HFF-Myc (cell line): ENCODE data around the gene GTPBP3.

Source experiments
- DNase-seq: peaks from one replicate; pipeline ENCODE4 v3.0.0-alpha.2; 2011; ENCODE audit warnings: low read depth; ENCODE audit errors: extremely low read depth
- H3K4me3 ChIP-seq: replicated peaks from 2 replicates; pipeline ENCODE4 v1.5.1; 2011; ENCODE audit warnings: low read depth, mild to moderate bottlenecking, control low read depth, low read length
- TF ChIP-seq, protein P1 (sequence below): IDR thresholded peaks from 2 replicates; pipeline ENCODE4 v1.5.1; 2012; ENCODE audit warnings: mild to moderate bottlenecking, low read depth, low read length, control low read depth; ENCODE audit errors: missing control alignments

The GTPBP3 gene

GRCh38 chr19:17311455-17312188 lies 25.7 kb upstream of the GTPBP3 start:
- no peak for DNase-seq
- H3K4me3 ChIP-seq: no peak overlapping the region
- TF ChIP-seq, protein P1, sequence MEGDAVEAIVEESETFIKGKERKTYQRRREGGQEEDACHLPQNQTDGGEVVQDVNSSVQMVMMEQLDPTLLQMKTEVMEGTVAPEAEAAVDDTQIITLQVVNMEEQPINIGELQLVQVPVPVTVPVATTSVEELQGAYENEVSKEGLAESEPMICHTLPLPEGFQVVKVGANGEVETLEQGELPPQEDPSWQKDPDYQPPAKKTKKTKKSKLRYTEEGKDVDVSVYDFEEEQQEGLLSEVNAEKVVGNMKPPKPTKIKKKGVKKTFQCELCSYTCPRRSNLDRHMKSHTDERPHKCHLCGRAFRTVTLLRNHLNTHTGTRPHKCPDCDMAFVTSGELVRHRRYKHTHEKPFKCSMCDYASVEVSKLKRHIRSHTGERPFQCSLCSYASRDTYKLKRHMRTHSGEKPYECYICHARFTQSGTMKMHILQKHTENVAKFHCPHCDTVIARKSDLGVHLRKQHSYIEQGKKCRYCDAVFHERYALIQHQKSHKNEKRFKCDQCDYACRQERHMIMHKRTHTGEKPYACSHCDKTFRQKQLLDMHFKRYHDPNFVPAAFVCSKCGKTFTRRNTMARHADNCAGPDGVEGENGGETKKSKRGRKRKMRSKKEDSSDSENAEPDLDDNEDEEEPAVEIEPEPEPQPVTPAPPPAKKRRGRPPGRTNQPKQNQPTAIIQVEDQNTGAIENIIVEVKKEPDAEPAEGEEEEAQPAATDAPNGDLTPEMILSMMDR: no peak

DNA sequence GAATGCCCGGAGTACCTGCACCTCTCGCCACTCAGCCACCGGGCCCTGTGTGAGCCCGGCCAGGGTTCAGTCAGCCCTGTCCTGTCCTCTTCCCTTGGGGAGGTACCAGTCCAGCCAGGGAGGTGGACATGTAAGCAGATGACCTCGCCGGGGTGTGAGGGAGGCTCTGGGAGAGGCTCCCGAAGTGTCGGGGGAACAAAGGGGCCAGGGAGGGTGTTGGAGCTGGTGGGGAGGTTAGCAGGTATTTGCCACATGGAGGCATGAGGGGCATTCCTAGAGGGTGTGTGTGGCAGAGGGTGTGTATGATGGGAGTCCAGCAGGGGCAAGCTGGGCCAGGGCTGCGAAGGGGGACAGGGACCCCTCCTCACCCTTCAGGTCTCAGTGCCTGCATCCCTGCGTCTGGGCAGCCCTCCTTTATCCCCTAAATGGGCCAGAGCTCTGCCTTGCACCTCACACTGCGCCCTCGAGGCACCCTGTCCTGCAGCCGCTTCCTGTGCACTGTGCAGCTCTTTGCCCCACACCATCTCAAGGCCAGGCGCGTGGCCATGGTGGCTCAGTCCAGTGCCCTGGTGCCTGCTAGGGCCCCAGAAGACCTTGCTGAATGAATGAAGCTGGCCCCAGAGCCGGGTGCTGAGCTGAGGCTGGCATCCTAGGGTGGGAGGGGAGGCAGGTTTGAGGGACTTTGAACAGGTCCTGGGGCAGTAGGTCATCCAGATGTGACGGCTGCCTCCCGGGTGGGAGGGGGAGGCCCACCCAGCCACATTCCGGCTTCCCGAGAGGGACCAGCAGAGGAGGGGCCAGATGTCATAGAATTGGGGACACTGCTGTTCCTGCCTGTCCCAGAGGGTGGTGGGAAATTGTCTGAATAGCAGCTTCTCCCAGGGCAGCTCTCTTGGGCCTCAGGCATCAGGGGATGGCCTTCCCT lies 24.9 kb upstream of the GTPBP3 start:
- TF ChIP-seq, protein P1: no peak
- no peak for DNase-seq
- H3K4me3 ChIP-seq: no peak overlapping the region

DNA sequence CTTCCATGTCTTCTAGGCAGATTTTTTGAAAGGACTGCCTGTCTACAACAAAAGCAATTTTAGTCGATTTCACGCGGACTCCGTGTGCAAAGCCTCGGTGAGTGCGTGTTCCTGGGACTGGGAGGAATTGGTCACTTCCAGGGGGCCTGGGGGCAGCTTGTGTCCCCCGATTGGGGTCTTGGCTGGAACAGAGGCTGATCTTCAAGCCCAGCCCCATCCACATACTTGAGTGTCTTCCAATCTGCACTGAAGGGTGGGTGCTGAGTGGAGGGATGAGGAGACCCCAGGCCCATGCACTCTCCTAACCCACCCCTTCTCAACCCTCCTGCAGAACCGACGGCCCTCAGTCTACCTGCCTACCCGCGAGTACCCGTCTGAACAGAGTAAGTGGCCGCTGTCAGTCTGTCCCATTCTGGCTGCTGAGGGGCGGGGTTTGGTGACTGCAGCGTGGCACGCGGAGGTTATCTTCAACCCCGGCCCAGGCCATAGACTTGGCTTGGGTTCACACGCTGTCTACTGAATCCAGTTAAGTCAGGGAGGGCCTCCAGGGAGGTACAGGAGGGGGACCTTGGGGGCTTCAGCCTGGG lies 23.3 kb upstream of the GTPBP3 start:
- TF ChIP-seq, protein P1: no peak
- DNase-seq: no peak

DNA sequence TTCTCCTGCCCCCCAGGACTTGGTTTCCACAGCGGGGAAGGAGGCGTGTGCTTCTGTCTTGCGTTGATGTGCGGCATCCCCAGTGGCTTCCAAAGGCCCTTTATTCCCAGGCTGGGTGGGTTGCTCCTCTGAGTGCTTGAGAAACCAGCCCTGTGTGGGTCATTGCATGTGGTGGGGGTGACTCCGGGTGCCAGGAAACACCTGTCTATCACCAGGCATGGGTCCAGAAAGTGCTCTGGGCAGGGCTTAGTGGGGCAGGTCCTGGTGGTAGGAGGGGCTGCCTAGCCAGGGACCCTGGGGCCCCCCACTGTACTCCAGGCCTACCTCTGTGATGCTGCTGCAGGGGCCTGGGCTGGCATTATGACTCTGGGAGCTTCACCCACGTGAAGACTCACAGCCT lies 18.4 kb upstream of the GTPBP3 start:
- no peak overlapping the region for H3K4me3 ChIP-seq
- TF ChIP-seq, protein P1: no peak
- DNase-seq: no peak

More for the DNA sequence above, 23.3 kb upstream of the GTPBP3 start:
- H3K4me3 ChIP-seq: no peak overlapping the region

DNA sequence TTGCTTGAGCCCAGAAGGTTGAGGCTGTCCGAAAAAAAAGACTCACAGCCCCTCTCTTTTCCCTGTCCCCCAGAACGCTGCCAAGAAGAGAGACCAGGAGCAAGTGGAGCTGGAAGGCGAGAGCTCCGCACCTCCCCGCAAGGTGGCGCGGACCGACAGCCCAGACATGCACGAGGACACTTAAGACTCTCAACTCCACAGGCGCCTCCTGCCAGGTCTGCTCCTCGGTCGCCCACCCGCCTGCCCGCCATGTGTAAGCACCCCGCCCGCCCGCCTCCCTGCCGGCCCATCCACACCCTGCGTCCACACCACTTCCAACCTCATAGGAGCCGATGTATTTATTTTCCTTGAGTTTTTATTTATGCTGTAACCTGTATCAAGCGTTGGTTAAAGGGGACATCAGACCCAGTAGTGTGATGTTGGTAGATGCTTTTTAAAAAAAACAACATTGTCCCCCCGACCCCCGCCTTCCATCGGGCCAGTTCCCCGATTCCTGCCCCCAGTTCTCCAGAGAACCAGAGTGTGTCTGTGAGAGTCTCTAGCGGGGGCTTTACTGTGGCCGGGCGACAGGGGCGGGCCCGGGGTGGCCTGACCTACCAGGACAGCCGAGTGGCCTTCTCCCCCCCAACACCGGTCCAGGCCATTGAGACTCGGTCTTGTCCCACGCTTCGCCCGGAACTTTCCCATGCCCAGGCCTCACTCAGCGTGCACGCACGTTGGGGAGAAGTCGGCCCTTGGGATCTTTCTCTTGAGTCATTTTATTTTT lies 17.7 kb upstream of the GTPBP3 start:
- TF ChIP-seq, protein P1: no peak
- no peak overlapping the region for H3K4me3 ChIP-seq
- no peak for DNase-seq

- H3K4me3 ChIP-seq: no peak overlapping the region
- TF ChIP-seq, protein P1: no peak
- no peak for DNase-seq
Observed at GRCh38 chr19:17320435-17320834, 16.9 kb upstream of the GTPBP3 start.
